ENCODE measurements around the gene SMC3. TPM values are rescaled to one million over a fixed set of nuclear protein-coding genes. Genes with fewer than 3 reads are reported as not detected.
A peak's percentile ranks its signal among the peaks of the same experiment; 100 is the strongest.

The SMC3 gene
- total RNA-seq, 1 donor from 2014 or later = 53.6 TPM

DNA sequence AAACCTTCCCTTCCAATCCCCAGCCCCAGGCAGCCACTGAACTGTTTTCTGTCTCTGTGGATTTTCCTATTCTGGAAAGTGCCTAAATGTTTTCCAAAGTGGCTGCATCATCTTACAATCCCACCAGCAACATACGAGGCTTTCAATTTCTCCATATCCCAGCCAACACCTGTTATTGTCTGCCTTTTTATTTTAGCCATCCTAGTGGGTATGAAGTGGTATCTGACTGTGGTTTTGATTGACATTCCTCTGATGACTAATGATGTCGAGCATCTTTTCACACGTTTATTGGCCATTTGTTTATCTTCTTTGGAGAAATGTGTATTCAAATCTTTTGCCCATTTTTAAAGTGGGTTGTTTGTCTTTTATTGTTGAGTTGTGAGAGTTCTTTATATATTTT lies 6.2 kb upstream of the SMC3 start:
- Mint-ChIP-seq H3K4me1 (ENCODE audit: low read depth, unreplicated experiment) (peaks cover 4% of the 10 kb centered on the region), H3K27me3 (ENCODE audit: unreplicated experiment) (no peaks in the 10 kb centered on the region), H3K4me3 (ENCODE audit: unreplicated experiment) (no peak overlapping the region), H3K36me3 (ENCODE audit: unreplicated experiment) (no peaks in the 10 kb centered on the region), H3K9me3 (ENCODE audit: unreplicated experiment) (peaks cover 1% of the 10 kb centered on the region), H3K27ac (ENCODE audit: unreplicated experiment) (no peak overlapping the region)
- no peak for DNase-seq
- TF ChIP-seq, protein P1, sequence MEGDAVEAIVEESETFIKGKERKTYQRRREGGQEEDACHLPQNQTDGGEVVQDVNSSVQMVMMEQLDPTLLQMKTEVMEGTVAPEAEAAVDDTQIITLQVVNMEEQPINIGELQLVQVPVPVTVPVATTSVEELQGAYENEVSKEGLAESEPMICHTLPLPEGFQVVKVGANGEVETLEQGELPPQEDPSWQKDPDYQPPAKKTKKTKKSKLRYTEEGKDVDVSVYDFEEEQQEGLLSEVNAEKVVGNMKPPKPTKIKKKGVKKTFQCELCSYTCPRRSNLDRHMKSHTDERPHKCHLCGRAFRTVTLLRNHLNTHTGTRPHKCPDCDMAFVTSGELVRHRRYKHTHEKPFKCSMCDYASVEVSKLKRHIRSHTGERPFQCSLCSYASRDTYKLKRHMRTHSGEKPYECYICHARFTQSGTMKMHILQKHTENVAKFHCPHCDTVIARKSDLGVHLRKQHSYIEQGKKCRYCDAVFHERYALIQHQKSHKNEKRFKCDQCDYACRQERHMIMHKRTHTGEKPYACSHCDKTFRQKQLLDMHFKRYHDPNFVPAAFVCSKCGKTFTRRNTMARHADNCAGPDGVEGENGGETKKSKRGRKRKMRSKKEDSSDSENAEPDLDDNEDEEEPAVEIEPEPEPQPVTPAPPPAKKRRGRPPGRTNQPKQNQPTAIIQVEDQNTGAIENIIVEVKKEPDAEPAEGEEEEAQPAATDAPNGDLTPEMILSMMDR (IDR thresholded peaks at IDR 0.05; ENCODE audit: partially characterized antibody, unreplicated experiment) = no peak

DNA sequence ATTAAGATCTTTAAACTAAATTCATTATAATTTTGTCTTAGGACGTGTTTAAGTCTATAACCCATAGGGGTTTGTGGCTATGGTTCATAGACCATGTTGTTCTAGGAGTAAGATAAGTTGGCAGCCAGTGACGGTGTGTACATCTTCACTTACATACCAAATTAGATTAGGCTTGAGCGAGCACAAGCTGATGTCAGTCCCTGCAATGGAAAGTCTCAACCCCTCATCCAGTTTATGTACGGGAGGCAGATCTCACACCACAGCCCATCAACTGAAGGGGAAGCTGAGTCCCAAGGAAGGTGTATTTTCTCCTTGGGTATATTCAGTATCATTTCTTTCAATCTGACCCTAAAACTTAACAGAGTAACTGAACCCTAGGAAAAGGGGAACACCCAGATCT lies 5.1 kb upstream of the SMC3 start:
- H3K9me3 Mint-ChIP-seq (ENCODE audit: unreplicated experiment) = peaks cover 7% of the 10 kb centered on the region

DNA sequence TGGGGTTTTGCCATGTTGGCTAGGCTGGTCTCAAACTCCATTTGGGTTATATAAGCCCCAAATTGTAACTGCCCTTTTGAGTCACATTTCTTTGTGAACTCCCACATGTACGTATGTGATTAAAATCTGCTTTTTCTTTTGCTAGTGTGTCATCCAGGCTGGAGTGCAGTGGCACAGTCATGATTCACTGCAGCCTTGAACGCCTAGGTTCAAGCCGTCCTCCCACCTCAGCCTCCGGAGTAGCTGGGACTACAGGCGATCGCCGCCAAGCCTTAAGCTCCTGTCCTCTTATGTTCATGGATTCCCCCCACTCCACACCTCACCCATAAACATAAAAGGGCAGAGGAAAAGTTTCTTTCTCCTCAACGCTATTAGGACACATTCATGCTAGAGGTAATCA lies 4.4 kb upstream of the SMC3 start:
- peaks cover 4% of the 10 kb centered on the region for H3K4me1 Mint-ChIP-seq (ENCODE audit: low read depth, unreplicated experiment)
- DNase-seq = no peak
- TF ChIP-seq, protein P1 (IDR thresholded peaks at IDR 0.05; ENCODE audit: partially characterized antibody, unreplicated experiment) = no peak
- no peak overlapping the region for H3K4me3 Mint-ChIP-seq (ENCODE audit: unreplicated experiment)
- H3K36me3 Mint-ChIP-seq (ENCODE audit: unreplicated experiment) = no peaks in the 10 kb centered on the region
- H3K27ac Mint-ChIP-seq (ENCODE audit: unreplicated experiment) = no peak overlapping the region
- peaks cover 8% of the 10 kb centered on the region for H3K9me3 Mint-ChIP-seq (ENCODE audit: unreplicated experiment)
- no peaks in the 10 kb centered on the region for H3K27me3 Mint-ChIP-seq (ENCODE audit: unreplicated experiment)

More for the DNA sequence above, 5.1 kb upstream of the SMC3 start:
- Mint-ChIP-seq H3K36me3 (ENCODE audit: unreplicated experiment) (no peaks in the 10 kb centered on the region), H3K4me1 (ENCODE audit: low read depth, unreplicated experiment) (peaks cover 4% of the 10 kb centered on the region), H3K4me3 (ENCODE audit: unreplicated experiment) (no peak overlapping the region), H3K27ac (ENCODE audit: unreplicated experiment) (no peak overlapping the region), H3K27me3 (ENCODE audit: unreplicated experiment) (no peaks in the 10 kb centered on the region)
- TF ChIP-seq, protein P1 (IDR thresholded peaks at IDR 0.05; ENCODE audit: partially characterized antibody, unreplicated experiment) = no peak
- no peak for DNase-seq

DNA sequence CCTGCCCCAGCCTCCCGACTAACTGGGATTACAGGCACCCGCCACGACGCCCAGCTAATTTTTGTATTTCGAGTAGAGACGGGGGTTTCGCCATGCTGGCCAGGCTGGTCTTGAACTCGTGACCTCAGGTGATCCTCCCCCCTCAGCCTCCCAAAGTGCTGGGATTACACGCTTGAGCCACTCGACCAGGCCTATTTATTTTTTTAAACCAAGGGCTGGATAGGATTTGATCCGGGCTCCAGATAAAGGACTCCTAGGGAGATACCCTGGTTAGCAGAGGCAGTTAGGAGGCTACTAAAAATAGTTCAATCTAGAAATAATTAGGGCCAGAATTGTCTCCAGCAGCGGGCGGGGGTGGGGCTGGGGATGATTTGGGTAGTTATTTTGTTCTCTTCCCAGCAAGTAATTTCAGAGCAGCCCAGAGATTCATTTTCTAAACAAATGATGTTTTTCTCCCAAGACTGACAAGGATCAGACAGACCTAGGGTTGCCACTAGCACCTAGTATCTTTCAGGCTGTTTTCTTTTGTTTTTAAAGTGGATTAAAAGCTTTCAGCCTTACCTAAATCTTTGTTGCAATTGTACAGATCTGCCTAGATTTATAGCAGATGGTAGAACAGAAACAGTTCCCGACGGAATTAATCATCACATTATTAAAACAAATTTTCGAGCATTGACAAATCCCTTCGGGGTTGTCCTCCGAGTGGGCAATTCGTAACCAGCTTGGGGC lies 859 bp upstream of the SMC3 start:
- H3K4me3 Mint-ChIP-seq (ENCODE audit: unreplicated experiment) = peak overlapping the region; percentile 89
- peaks cover 16% of the 10 kb centered on the region for H3K9me3 Mint-ChIP-seq (ENCODE audit: unreplicated experiment)
- DNase-seq = no peak
- H3K27me3 Mint-ChIP-seq (ENCODE audit: unreplicated experiment) = no peaks in the 10 kb centered on the region
- TF ChIP-seq, protein P1 (IDR thresholded peaks at IDR 0.05; ENCODE audit: partially characterized antibody, unreplicated experiment) = no peak
- peaks cover 16% of the 10 kb centered on the region for H3K4me1 Mint-ChIP-seq (ENCODE audit: low read depth, unreplicated experiment)
- no peaks in the 10 kb centered on the region for H3K36me3 Mint-ChIP-seq (ENCODE audit: unreplicated experiment)
- peak overlapping the region; percentile 99 for H3K27ac Mint-ChIP-seq (ENCODE audit: unreplicated experiment)

DNA sequence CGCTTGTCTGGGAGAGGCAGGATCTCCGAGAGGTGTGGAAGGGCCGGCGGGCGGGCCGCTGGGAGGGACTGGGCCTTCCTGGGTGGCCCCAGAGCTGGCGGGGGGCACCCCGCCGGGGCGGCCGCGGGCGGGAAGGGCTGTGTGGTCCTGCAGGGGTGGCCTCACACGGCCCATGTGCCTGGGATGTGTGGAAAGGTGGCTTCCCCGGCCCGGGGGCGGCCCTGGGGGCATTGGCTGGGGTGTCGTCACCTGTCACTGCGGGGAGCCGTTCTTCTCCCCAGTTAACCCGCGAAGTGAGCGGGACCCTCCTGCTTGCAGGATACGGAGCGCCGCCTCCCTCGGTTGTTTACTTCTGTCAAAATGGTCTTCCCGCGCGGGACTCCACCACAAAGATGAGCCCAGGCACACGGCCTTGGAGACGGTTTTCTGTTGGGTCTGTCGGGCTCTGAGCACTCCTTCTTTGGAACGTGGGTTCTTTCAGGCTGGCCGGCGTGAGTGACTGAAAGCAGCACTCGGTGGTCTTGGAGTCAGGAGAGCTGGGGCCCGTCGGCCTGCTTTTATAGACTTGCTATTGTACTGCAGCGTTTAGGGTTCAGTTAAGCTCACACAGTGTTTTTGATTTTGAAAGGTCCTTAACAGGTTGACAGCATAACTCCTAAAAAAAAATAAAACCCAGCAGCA lies 700 bp downstream of the SMC3 start:
- Mint-ChIP-seq H3K36me3 (ENCODE audit: unreplicated experiment) (no peaks in the 10 kb centered on the region), H3K27me3 (ENCODE audit: unreplicated experiment) (no peaks in the 10 kb centered on the region), H3K4me3 (ENCODE audit: unreplicated experiment) (peak overlapping the region; percentile 96), H3K27ac (ENCODE audit: unreplicated experiment) (peak overlapping the region; percentile 92), H3K9me3 (ENCODE audit: unreplicated experiment) (peaks cover 16% of the 10 kb centered on the region), H3K4me1 (ENCODE audit: low read depth, unreplicated experiment) (peaks cover 20% of the 10 kb centered on the region)
- TF ChIP-seq, protein P1 (IDR thresholded peaks at IDR 0.05; ENCODE audit: partially characterized antibody, unreplicated experiment) = no peak
- DNase-seq = peak; percentile 62
